ENCODE results near the gene SLC39A8.

SLC39A8 gene

GRCh38 chr4:102341201-102341600 lies 4.1 kb downstream of the SLC39A8 start:
- Histone ChIP-seq H3K36me3 (replicated peaks in 1 of 2; ENCODE audit: control insufficient read depth in 2 of 2, insufficient read depth in 2 of 2, low read length in 2 of 2) (no peaks in the 10 kb centered on the region), H2BK5ac (ENCODE audit: low read length) (no peak overlapping the region), H3K4me1 (ENCODE audit: control insufficient read depth in 2 of 2, insufficient read depth in 1 of 2, low read depth in 1 of 2, low read length in 2 of 2) (peaks cover 0 to 1% of the 10 kb centered on the region in 2 donors), H3K9me3 (replicated peaks in 1 of 2; ENCODE audit: control insufficient read depth in 2 of 2, insufficient read depth in 1 of 2, low read depth in 1 of 2, low read length in 2 of 2) (no peaks in the 10 kb centered on the region), H3K4me3 (ENCODE audit: low read length in 2 of 2) (no peak overlapping the region), H3K9ac (ENCODE audit: low read depth, low read length, poor library complexity) (no peak overlapping the region), H3K23ac (ENCODE audit: low read depth, low read length, poor library complexity) (no peak overlapping the region), H3K14ac (ENCODE audit: low read length) (no peak overlapping the region), H4K8ac (ENCODE audit: low read depth, low read length) (no peak overlapping the region), H3K27ac (replicated peaks; ENCODE audit: low read length) (no peak overlapping the region), H2BK12ac (ENCODE audit: low read length) (no peak overlapping the region), H3K4me2 (ENCODE audit: insufficient read depth, low read length, poor library complexity, severe bottlenecking) (no peak overlapping the region), H2BK15ac (ENCODE audit: low read length) (no peak overlapping the region), H2AK5ac (ENCODE audit: low read depth, low read length) (no peak overlapping the region), H4K91ac (ENCODE audit: low read depth, low read length, poor library complexity) (no peak overlapping the region), H2BK120ac (ENCODE audit: low read depth, low read length) (no peak overlapping the region), H2AFZ (ENCODE audit: low read length) (no peak overlapping the region), H3K18ac (ENCODE audit: low read length) (no peak overlapping the region), H3K79me1 (ENCODE audit: low read depth, low read length) (no peaks in the 10 kb centered on the region), H3K27me3 (ENCODE audit: control insufficient read depth in 3 of 3, insufficient read depth in 3 of 3, low read depth in 1 of 3, low read length in 3 of 3) (peaks cover 0 to 28% (median 0%) of the 10 kb centered on the region in 3 experiments), H3K4ac (ENCODE audit: low read length) (no peak overlapping the region)
- DNase-seq (ENCODE audit: low spot score): no peak

- no peak overlapping the region for H4K91ac ChIP-seq (ENCODE audit: low read depth, low read length, poor library complexity)
- H3K14ac ChIP-seq (ENCODE audit: low read length): no peak overlapping the region
- H2BK120ac ChIP-seq (ENCODE audit: low read depth, low read length): no peak overlapping the region
- no peak overlapping the region for H2AFZ ChIP-seq (ENCODE audit: low read length)
- no CpG with 5 or more reads among the region's 1 CpG for WGBS, 2 donors (ENCODE audit: extremely low coverage in 2 of 2, insufficient read length in 2 of 2, insufficient replicate concordance in 1 of 2)
- H3K9me3 ChIP-seq (replicated peaks in 1 of 2; ENCODE audit: control insufficient read depth in 2 of 2, insufficient read depth in 1 of 2, low read depth in 1 of 2, low read length in 2 of 2): no peaks in the 10 kb centered on the region
- H3K27ac ChIP-seq (replicated peaks; ENCODE audit: low read length): no peak overlapping the region
- H2AK5ac ChIP-seq (ENCODE audit: low read depth, low read length): no peak overlapping the region
- H3K4me1 ChIP-seq (ENCODE audit: control insufficient read depth in 2 of 2, insufficient read depth in 1 of 2, low read depth in 1 of 2, low read length in 2 of 2): no peaks in the 10 kb centered on the region
- DNase-seq (ENCODE audit: low spot score): no peak
- H3K36me3 ChIP-seq (replicated peaks in 1 of 2; ENCODE audit: control insufficient read depth in 2 of 2, insufficient read depth in 2 of 2, low read length in 2 of 2): no peaks in the 10 kb centered on the region
- H3K9ac ChIP-seq (ENCODE audit: low read depth, low read length, poor library complexity): no peak overlapping the region
- H2BK15ac ChIP-seq (ENCODE audit: low read length): no peak overlapping the region
- no peak overlapping the region for H3K18ac ChIP-seq (ENCODE audit: low read length)
- no peaks in the 10 kb centered on the region for H3K79me1 ChIP-seq (ENCODE audit: low read depth, low read length)
- H3K4me2 ChIP-seq (ENCODE audit: insufficient read depth, low read length, poor library complexity, severe bottlenecking): no peak overlapping the region
- no peak overlapping the region for H4K8ac ChIP-seq (ENCODE audit: low read depth, low read length)
- peaks cover 0 to 16% (median 0%) of the 10 kb centered on the region in 3 experiments for H3K27me3 ChIP-seq (ENCODE audit: control insufficient read depth in 3 of 3, insufficient read depth in 3 of 3, low read depth in 1 of 3, low read length in 3 of 3)
- no peak overlapping the region for H3K4ac ChIP-seq (ENCODE audit: low read length)
- H2BK12ac ChIP-seq (ENCODE audit: low read length): no peak overlapping the region
- H2BK5ac ChIP-seq (ENCODE audit: low read length): no peak overlapping the region
- H3K4me3 ChIP-seq (ENCODE audit: low read length in 2 of 2): no peak overlapping the region
- H3K23ac ChIP-seq (ENCODE audit: low read depth, low read length, poor library complexity): no peak overlapping the region
Measured at GRCh38 chr4:102339018-102339417, 6.3 kb downstream of the SLC39A8 start.

- Histone ChIP-seq H2BK120ac (ENCODE audit: low read depth, low read length) (no peak overlapping the region), H4K8ac (ENCODE audit: low read depth, low read length) (no peak overlapping the region), H3K9ac (ENCODE audit: low read depth, low read length, poor library complexity) (no peak overlapping the region), H2BK5ac (ENCODE audit: low read length) (no peak overlapping the region), H3K4me2 (ENCODE audit: insufficient read depth, low read length, poor library complexity, severe bottlenecking) (no peak overlapping the region), H2AFZ (ENCODE audit: low read length) (no peak overlapping the region), H4K91ac (ENCODE audit: low read depth, low read length, poor library complexity) (no peak overlapping the region), H3K14ac (ENCODE audit: low read length) (no peak overlapping the region), H3K4me1 (ENCODE audit: control insufficient read depth in 2 of 2, insufficient read depth in 1 of 2, low read depth in 1 of 2, low read length in 2 of 2) (no peaks in the 10 kb centered on the region), H3K18ac (ENCODE audit: low read length) (no peak overlapping the region), H2BK15ac (ENCODE audit: low read length) (no peak overlapping the region), H3K27me3 (ENCODE audit: control insufficient read depth in 3 of 3, insufficient read depth in 3 of 3, low read depth in 1 of 3, low read length in 3 of 3) (peaks cover 0 to 9% (median 0%) of the 10 kb centered on the region in 3 experiments), H3K9me3 (replicated peaks in 1 of 2; ENCODE audit: control insufficient read depth in 2 of 2, insufficient read depth in 1 of 2, low read depth in 1 of 2, low read length in 2 of 2) (no peaks in the 10 kb centered on the region), H3K23ac (ENCODE audit: low read depth, low read length, poor library complexity) (no peak overlapping the region), H3K79me1 (ENCODE audit: low read depth, low read length) (no peaks in the 10 kb centered on the region), H3K27ac (replicated peaks; ENCODE audit: low read length) (no peak overlapping the region), H3K36me3 (replicated peaks in 1 of 2; ENCODE audit: control insufficient read depth in 2 of 2, insufficient read depth in 2 of 2, low read length in 2 of 2) (no peaks in the 10 kb centered on the region), H3K4ac (ENCODE audit: low read length) (no peak overlapping the region), H2AK5ac (ENCODE audit: low read depth, low read length) (no peak overlapping the region), H2BK12ac (ENCODE audit: low read length) (no peak overlapping the region), H3K4me3 (ENCODE audit: low read length in 2 of 2) (no peak overlapping the region)
- no CpG with 5 or more reads among the region's 8 CpGs for WGBS, 2 donors (ENCODE audit: extremely low coverage in 2 of 2, insufficient read length in 2 of 2, insufficient replicate concordance in 1 of 2)
- DNase-seq (ENCODE audit: low spot score): no peak
Measured at GRCh38 chr4:102338405-102338804, 6.9 kb downstream of the SLC39A8 start.

DNA sequence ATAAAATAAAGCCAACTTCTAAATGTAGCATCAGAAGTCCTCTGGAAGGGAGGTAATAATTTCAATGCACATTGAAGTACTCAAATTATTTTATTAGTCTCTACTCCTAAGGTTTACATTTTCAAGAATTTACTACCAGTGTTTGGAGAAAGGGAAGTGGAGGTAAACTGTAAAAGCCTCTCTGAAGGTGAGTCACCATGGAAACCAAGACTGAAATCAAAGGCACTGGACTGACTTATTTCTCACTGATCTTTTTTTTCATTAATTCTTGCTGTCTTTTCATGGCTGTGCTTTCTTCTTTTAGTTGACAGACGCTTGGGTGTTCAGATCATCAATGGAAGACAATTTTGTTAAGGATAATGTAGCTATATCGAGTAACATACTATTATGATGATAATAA lies 9.7 kb downstream of the SLC39A8 start:
- no peaks in the 10 kb centered on the region for H3K27me3 ChIP-seq (ENCODE audit: control insufficient read depth in 3 of 3, insufficient read depth in 3 of 3, low read depth in 1 of 3, low read length in 3 of 3)
- WGBS, 2 donors (ENCODE audit: extremely low coverage in 2 of 2, insufficient read length in 2 of 2, insufficient replicate concordance in 1 of 2): no CpG with 5 or more reads among the region's 2 CpGs
- no peak overlapping the region for H3K4me3 ChIP-seq (ENCODE audit: low read length in 2 of 2)
- no peak overlapping the region for H3K23ac ChIP-seq (ENCODE audit: low read depth, low read length, poor library complexity)
- no peak for DNase-seq (ENCODE audit: low spot score)
- H3K9ac ChIP-seq (ENCODE audit: low read depth, low read length, poor library complexity): no peak overlapping the region
- no peak overlapping the region for H4K91ac ChIP-seq (ENCODE audit: low read depth, low read length, poor library complexity)
- H2BK15ac ChIP-seq (ENCODE audit: low read length): no peak overlapping the region
- H3K36me3 ChIP-seq (replicated peaks in 1 of 2; ENCODE audit: control insufficient read depth in 2 of 2, insufficient read depth in 2 of 2, low read length in 2 of 2): no peaks in the 10 kb centered on the region
- no peak overlapping the region for H4K8ac ChIP-seq (ENCODE audit: low read depth, low read length)
- H3K4me1 ChIP-seq (ENCODE audit: control insufficient read depth in 2 of 2, insufficient read depth in 1 of 2, low read depth in 1 of 2, low read length in 2 of 2): no peaks in the 10 kb centered on the region
- no peaks in the 10 kb centered on the region for H3K79me1 ChIP-seq (ENCODE audit: low read depth, low read length)
- no peak overlapping the region for H2BK120ac ChIP-seq (ENCODE audit: low read depth, low read length)
- no peak overlapping the region for H2AFZ ChIP-seq (ENCODE audit: low read length)
- H2BK12ac ChIP-seq (ENCODE audit: low read length): no peak overlapping the region
- no peak overlapping the region for H3K4ac ChIP-seq (ENCODE audit: low read length)
- H2BK5ac ChIP-seq (ENCODE audit: low read length): no peak overlapping the region
- H3K14ac ChIP-seq (ENCODE audit: low read length): no peak overlapping the region
- H3K9me3 ChIP-seq (replicated peaks in 1 of 2; ENCODE audit: control insufficient read depth in 2 of 2, insufficient read depth in 1 of 2, low read depth in 1 of 2, low read length in 2 of 2): no peaks in the 10 kb centered on the region
- no peak overlapping the region for H3K4me2 ChIP-seq (ENCODE audit: insufficient read depth, low read length, poor library complexity, severe bottlenecking)
- H3K27ac ChIP-seq (replicated peaks; ENCODE audit: low read length): no peak overlapping the region
- no peak overlapping the region for H2AK5ac ChIP-seq (ENCODE audit: low read depth, low read length)
- H3K18ac ChIP-seq (ENCODE audit: low read length): no peak overlapping the region
